HEK293 (cell line): ENCODE data around the gene KRTAP5-2.
"Not testable (repeated sequence)": the region's sequence is repeated elsewhere in the genome, so short reads cannot be mapped to it uniquely, and the experiment has no call there.

Source experiments
- GFI1B ChIP-seq: fragments of 450-650 bp; formaldehyde crosslinking; IDR thresholded peaks from 2 replicates; pipeline ENCODE4 v1.5.1; 2016; ENCODE audit warnings: missing biosample characterization, missing genetic modification characterization
- GLI2 ChIP-seq: fragments of 450-650 bp; formaldehyde crosslinking; IDR thresholded peaks from 2 replicates; pipeline ENCODE4; 2017; ENCODE audit warnings: missing biosample characterization, missing genetic modification characterization, low read depth, borderline replicate concordance
- KLF8 ChIP-seq: fragments of 450-650 bp; formaldehyde crosslinking; IDR thresholded peaks from 2 replicates; pipeline ENCODE4 v1.5.1; 2016; ENCODE audit warnings: missing biosample characterization, missing genetic modification characterization
- ZFP3 ChIP-seq: fragments of 450-650 bp; formaldehyde crosslinking; IDR thresholded peaks from 2 replicates; pipeline ENCODE4 v1.5.1; 2016; ENCODE audit warnings: low read depth, missing biosample characterization, missing genetic modification characterization
- ZNF274 ChIP-seq, 2 experiments: fragments of 200-500 bp in 1 of 2; fragments of 450-650 bp in 1 of 2; sonication (Bioruptor generic) in 1 of 2; formaldehyde crosslinking in 1 of 2; IDR thresholded peaks; 2 replicates each; pipeline versions ENCODE4 v1.5.1 to v1.6.1; 2014 to 2016; ENCODE audit warnings: borderline replicate concordance in 1 of 2, inconsistent platforms in 1 of 2, low read length in 1 of 2, missing biosample characterization in 1 of 2, missing genetic modification characterization in 1 of 2
- ZNF596 ChIP-seq: fragments of 450-650 bp; IDR thresholded peaks from 2 replicates; pipeline ENCODE4 v1.5.0; 2018; ENCODE audit warnings: missing biosample characterization, mild to moderate bottlenecking, missing genetic modification characterization, moderate library complexity
- ZNF777 ChIP-seq: fragments of 450-650 bp; formaldehyde crosslinking; IDR thresholded peaks from 2 replicates; pipeline ENCODE4 v1.5.1; 2017; ENCODE audit warnings: missing biosample characterization, missing genetic modification characterization, borderline replicate concordance
- TF ChIP-seq, protein P1 (sequence below): fragments of 450-650 bp; formaldehyde crosslinking; IDR thresholded peaks from 2 replicates; pipeline ENCODE4 v1.5.1; 2016; ENCODE audit warnings: missing biosample characterization, missing genetic modification characterization
- TF ChIP-seq, protein P2 (sequence below): fragments of 450-650 bp; formaldehyde crosslinking; IDR thresholded peaks from 2 replicates; pipeline ENCODE4 v1.5.1; 2016; ENCODE audit warnings: missing biosample characterization, missing genetic modification characterization

DNA sequence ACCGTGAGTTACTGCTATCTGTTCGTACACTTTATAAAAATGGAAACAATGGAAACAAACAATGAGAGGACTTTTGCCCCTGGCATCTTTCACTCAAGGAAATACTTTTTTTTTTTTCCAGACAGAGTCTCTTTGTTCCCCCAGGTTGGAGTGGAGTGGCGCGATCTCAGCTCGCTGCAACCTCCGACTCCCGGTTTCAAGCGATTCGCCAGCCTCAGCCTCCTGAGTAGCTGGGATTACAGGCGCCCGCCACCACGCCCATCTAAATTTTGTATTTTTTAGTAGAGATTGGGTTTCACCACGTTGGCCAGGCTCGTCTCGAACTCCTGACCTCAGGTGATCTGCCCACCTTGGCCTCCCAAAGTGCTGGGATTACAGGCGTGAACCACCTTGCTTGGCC is 22.3 kb downstream of the KRTAP5-2 start:
- not testable (repeated sequence) for TF ChIP-seq GLI2 (tag by site-specific recombination); ZNF777 (tag by site-specific recombination); KLF8 (tag by site-specific recombination); ZFP3; ZNF596 (tag by site-specific recombination); GFI1B (tag by site-specific recombination); ZNF274 (IDR thresholded peaks at IDR 0.05; ENCODE audit: low read length); ZNF274 (tag by site-specific recombination; IDR thresholded peaks at IDR 0.05; ENCODE audit: borderline replicate concordance)
- TF ChIP-seq, protein P1, sequence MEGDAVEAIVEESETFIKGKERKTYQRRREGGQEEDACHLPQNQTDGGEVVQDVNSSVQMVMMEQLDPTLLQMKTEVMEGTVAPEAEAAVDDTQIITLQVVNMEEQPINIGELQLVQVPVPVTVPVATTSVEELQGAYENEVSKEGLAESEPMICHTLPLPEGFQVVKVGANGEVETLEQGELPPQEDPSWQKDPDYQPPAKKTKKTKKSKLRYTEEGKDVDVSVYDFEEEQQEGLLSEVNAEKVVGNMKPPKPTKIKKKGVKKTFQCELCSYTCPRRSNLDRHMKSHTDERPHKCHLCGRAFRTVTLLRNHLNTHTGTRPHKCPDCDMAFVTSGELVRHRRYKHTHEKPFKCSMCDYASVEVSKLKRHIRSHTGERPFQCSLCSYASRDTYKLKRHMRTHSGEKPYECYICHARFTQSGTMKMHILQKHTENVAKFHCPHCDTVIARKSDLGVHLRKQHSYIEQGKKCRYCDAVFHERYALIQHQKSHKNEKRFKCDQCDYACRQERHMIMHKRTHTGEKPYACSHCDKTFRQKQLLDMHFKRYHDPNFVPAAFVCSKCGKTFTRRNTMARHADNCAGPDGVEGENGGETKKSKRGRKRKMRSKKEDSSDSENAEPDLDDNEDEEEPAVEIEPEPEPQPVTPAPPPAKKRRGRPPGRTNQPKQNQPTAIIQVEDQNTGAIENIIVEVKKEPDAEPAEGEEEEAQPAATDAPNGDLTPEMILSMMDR (tag by site-specific recombination), result not testable (repeated sequence)
- TF ChIP-seq, protein P2, sequence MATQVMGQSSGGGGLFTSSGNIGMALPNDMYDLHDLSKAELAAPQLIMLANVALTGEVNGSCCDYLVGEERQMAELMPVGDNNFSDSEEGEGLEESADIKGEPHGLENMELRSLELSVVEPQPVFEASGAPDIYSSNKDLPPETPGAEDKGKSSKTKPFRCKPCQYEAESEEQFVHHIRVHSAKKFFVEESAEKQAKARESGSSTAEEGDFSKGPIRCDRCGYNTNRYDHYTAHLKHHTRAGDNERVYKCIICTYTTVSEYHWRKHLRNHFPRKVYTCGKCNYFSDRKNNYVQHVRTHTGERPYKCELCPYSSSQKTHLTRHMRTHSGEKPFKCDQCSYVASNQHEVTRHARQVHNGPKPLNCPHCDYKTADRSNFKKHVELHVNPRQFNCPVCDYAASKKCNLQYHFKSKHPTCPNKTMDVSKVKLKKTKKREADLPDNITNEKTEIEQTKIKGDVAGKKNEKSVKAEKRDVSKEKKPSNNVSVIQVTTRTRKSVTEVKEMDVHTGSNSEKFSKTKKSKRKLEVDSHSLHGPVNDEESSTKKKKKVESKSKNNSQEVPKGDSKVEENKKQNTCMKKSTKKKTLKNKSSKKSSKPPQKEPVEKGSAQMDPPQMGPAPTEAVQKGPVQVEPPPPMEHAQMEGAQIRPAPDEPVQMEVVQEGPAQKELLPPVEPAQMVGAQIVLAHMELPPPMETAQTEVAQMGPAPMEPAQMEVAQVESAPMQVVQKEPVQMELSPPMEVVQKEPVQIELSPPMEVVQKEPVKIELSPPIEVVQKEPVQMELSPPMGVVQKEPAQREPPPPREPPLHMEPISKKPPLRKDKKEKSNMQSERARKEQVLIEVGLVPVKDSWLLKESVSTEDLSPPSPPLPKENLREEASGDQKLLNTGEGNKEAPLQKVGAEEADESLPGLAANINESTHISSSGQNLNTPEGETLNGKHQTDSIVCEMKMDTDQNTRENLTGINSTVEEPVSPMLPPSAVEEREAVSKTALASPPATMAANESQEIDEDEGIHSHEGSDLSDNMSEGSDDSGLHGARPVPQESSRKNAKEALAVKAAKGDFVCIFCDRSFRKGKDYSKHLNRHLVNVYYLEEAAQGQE (tag by site-specific recombination), result not testable (repeated sequence)
